ENCODE data around the gene INSC. TPM values are rescaled to one million over a fixed set of nuclear protein-coding genes. Genes with fewer than 3 reads are reported as not detected.

The INSC gene
- total and polyA plus RNA-seq, 2 of the 4 experiments (the other 2 are of a cell fraction): 0.53 to 1.4 TPM

GRCh38 chr11:15071556-15072255 is 43.0 kb upstream of the INSC start:
- no TSS peak for BruUV-seq (replicated peaks)
- Histone ChIP-seq H4K91ac (ENCODE audit: insufficient read depth, low read depth, low read length) (no peak overlapping the region), H3K23ac (ENCODE audit: low read depth, low read length) (no peak overlapping the region), H3K27ac (ENCODE audit: insufficient read depth, low read length) (no peak overlapping the region), H2BK120ac (ENCODE audit: low read depth, low read length) (no peak overlapping the region), H3K9me3 (ENCODE audit: control insufficient read depth, insufficient read depth, low read length) (no peaks in the 10 kb centered on the region), H3K4me3 (ENCODE audit: insufficient read depth, low read depth, low read length) (no peak overlapping the region), H2AK9ac (replicated peaks; ENCODE audit: low read depth, low read length, poor library complexity) (no peak overlapping the region), H3K27me3 (ENCODE audit: control insufficient read depth, insufficient read depth, low read length) (peaks cover 38% of the 10 kb centered on the region), H4K5ac (ENCODE audit: low read depth, low read length) (no peak overlapping the region), H3K14ac (replicated peaks; ENCODE audit: low read depth, low read length) (no peak overlapping the region), H3K56ac (ENCODE audit: extremely low read depth, insufficient read depth, low read length) (no peak overlapping the region), H3K9ac (ENCODE audit: low read depth, low read length) (no peak overlapping the region), H3K4ac (ENCODE audit: low read depth, low read length) (no peak overlapping the region), H4K20me1 (ENCODE audit: insufficient read depth, low read length) (no peaks in the 10 kb centered on the region), H2AFZ (replicated peaks; ENCODE audit: low read length, poor library complexity) (no peak overlapping the region), H3K79me1 (ENCODE audit: low read depth in 1 of 2, low read length in 2 of 2) (no peaks in the 10 kb centered on the region), H2AK5ac (ENCODE audit: low read depth, low read length) (no peak overlapping the region), H2BK20ac (ENCODE audit: low read depth, low read length) (no peak overlapping the region), H3K18ac (ENCODE audit: low read depth, low read length) (no peak overlapping the region), H2BK5ac (ENCODE audit: low read depth, low read length, poor library complexity, severe bottlenecking) (no peak overlapping the region), H3K9me1 (ENCODE audit: insufficient read depth, low read length) (no peaks in the 10 kb centered on the region), H2BK15ac (ENCODE audit: low read depth, low read length) (no peak overlapping the region), H3K4me2 (ENCODE audit: low read depth, low read length) (no peak overlapping the region), H4K8ac (ENCODE audit: low read depth in 2 of 2, low read length in 2 of 2) (no peak overlapping the region), H3K4me1 (ENCODE audit: control insufficient read depth, insufficient read depth, low read length) (peaks cover 4% of the 10 kb centered on the region; the same call in 1 of the 2 replicates), H3K36me3 (ENCODE audit: control insufficient read depth, insufficient read depth, low read length) (no peaks in the 10 kb centered on the region)
- DNase-seq: no peak
- WGBS, 2 experiments (ENCODE audit: extremely low coverage in 2 of 2, insufficient read length in 1 of 2): 81% methylated on average over 12 of the region's 32 CpGs; no CpG with 5 or more reads in 1 of the 2 experiments
- intact Hi-C loops (cut with micrococcal nuclease) (no loop called here), in situ Hi-C loops (cut with MboI; ENCODE audit: low sequenced_read_pairs) (no loop called here), dilution Hi-C loops (cut with HindIII; ENCODE audit: low sequenced_read_pairs, unreplicated experiment) (no loop called here)
- ATAC-seq (ENCODE audit: low read depth): no peak
- ChIA-PET CTCF (no interaction called here), POLR2A (ENCODE audit: unreplicated experiment) (no interaction called here)
- TF ChIP-seq RAD21 (IDR thresholded peaks at IDR 0.05; ENCODE audit: low read length): no peak
- TF ChIP-seq NFE2L2 (IDR thresholded peaks at IDR 0.05; ENCODE audit: low read depth, low read length): no peak
- no peak for TF ChIP-seq MAFK (IDR thresholded peaks at IDR 0.05; ENCODE audit: low read depth, low read length)
- TF ChIP-seq CEBPB (IDR thresholded peaks at IDR 0.05; ENCODE audit: low read depth, low read length): no peak
- no peak for TF ChIP-seq ELK1 (IDR thresholded peaks at IDR 0.05; ENCODE audit: borderline replicate concordance, low read depth, low read length)
- no peak for TF ChIP-seq RCOR1 (IDR thresholded peaks at IDR 0.05; ENCODE audit: insufficient replicate concordance, low read length)
- TF ChIP-seq BHLHE40 (IDR thresholded peaks at IDR 0.05; ENCODE audit: low read depth, low read length): no peak
- TF ChIP-seq USF2 (IDR thresholded peaks at IDR 0.05; ENCODE audit: low read depth, low read length): no peak
- no peak for TF ChIP-seq POLR2A (IDR thresholded peaks at IDR 0.05; ENCODE audit: low read depth, low read length)
- TF ChIP-seq MXI1 (IDR thresholded peaks at IDR 0.05; ENCODE audit: borderline replicate concordance, low read depth, low read length): no peak
- TF ChIP-seq RFX5 (IDR thresholded peaks at IDR 0.05; ENCODE audit: low read depth, low read length): no peak
